Upper lobe of left lung (tissue), 4 donors: ENCODE measurements around the gene YAF2.

Experiments
- EP300 ChIP-seq, 4 donors: sonication (generic); formaldehyde crosslinking; IDR thresholded peaks; one replicate each; pipeline ENCODE4 v1.5.1; 2017; ENCODE audit warnings: antibody characterized with exemption in 4 of 4, control low read depth in 2 of 4
- POLR2A ChIP-seq, 4 donors: fragments of 450-650 bp; IDR thresholded peaks; one replicate each; pipeline ENCODE4 v1.5.1; 2016 to 2017; ENCODE audit warnings: antibody characterized with exemption in 4 of 4, mild to moderate bottlenecking in 2 of 4
- POLR2AphosphoS5 ChIP-seq, 2 donors: sonication (generic); formaldehyde crosslinking; IDR thresholded peaks; one replicate each; pipeline ENCODE4 v1.5.1; 2017; ENCODE audit warnings: antibody characterized with exemption in 2 of 2
- TF ChIP-seq, protein P1 (sequence below), 6 experiments: fragments of 450-650 bp in 4 of 6; fragments of 200-600 bp in 2 of 6; sonication (generic) in 2 of 6; IDR thresholded peaks; one replicate each; pipeline ENCODE4 v1.5.1; 2016 to 2019; ENCODE audit warnings: antibody characterized with exemption in 6 of 6

DNA sequence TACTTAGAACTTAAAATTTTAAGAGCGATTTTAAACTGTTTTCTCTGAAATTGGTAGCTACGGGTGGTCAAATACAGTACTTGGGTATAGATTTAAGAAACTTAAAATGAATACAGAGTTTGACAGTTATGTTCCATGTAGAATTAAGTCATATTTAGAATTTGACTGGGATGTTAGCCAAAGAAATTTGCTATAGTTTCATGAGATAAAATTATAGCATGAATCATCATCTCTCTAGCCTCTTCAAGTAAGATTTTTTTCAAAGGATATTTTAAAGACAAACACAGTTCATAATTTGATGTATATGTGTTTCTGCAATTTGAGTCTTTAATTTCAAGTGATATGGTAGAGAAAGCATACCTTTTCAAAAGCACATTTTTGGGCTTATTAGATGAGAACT, 46.8 kb upstream of the YAF2 start:
- TF ChIP-seq POLR2A (IDR thresholded peaks at IDR 0.05) = no peak
- TF ChIP-seq, protein P1, sequence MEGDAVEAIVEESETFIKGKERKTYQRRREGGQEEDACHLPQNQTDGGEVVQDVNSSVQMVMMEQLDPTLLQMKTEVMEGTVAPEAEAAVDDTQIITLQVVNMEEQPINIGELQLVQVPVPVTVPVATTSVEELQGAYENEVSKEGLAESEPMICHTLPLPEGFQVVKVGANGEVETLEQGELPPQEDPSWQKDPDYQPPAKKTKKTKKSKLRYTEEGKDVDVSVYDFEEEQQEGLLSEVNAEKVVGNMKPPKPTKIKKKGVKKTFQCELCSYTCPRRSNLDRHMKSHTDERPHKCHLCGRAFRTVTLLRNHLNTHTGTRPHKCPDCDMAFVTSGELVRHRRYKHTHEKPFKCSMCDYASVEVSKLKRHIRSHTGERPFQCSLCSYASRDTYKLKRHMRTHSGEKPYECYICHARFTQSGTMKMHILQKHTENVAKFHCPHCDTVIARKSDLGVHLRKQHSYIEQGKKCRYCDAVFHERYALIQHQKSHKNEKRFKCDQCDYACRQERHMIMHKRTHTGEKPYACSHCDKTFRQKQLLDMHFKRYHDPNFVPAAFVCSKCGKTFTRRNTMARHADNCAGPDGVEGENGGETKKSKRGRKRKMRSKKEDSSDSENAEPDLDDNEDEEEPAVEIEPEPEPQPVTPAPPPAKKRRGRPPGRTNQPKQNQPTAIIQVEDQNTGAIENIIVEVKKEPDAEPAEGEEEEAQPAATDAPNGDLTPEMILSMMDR (IDR thresholded peaks at IDR 0.05) = no peak
- no peak for TF ChIP-seq EP300 (IDR thresholded peaks at IDR 0.05)
- no peak for TF ChIP-seq POLR2AphosphoS5 (IDR thresholded peaks at IDR 0.05)
